Keratinocyte (primary cell): ENCODE data around the gene KSR2. TPM values are rescaled to one million over a fixed set of nuclear protein-coding genes. Genes with fewer than 3 reads are reported as not detected.

Experiments used
- DNase-seq: peaks from one replicate; pipeline ENCODE4 v3.0.0-alpha.2; 2011; ENCODE audit warnings: low read depth, missing footprints, low spot score
- FAIRE-seq: peaks from 2 replicates; lab custom pipeline; 2011; peaks lifted over from hg19 to GRCh38; lab: Jason Lieb, UNC
- H2AFZ ChIP-seq: 2 replicates; pipeline ENCODE4 v1.6.0; 2012; ENCODE audit warnings: low read length, control low read depth, inconsistent platforms; ENCODE audit not compliant: control insufficient read depth
- H3K27ac ChIP-seq: 2 replicates; pipeline ENCODE4 v1.5.1; 2011; ENCODE audit warnings: low read length; ENCODE audit not compliant: control insufficient read depth, insufficient read depth
- H3K27me3 ChIP-seq: 3 replicates; pipeline ENCODE4 v1.6.0; 2011; ENCODE audit warnings: low read length; ENCODE audit not compliant: control insufficient read depth, insufficient read depth; ENCODE audit errors: extremely low read depth
- H3K36me3 ChIP-seq, 2 experiments: 2 replicates in 1 of 2; 3 replicates in 1 of 2; pipeline ENCODE4 v1.5.1; 2011; ENCODE audit warnings: low read length in 2 of 2, mild to moderate bottlenecking in 1 of 2; ENCODE audit not compliant: control insufficient read depth in 2 of 2, insufficient read depth in 2 of 2; ENCODE audit errors: extremely low read depth in 1 of 2
- H3K4me1 ChIP-seq: 3 replicates; pipeline ENCODE4 v1.5.1; 2011; ENCODE audit warnings: low read length; ENCODE audit not compliant: control insufficient read depth, insufficient read depth; ENCODE audit errors: extremely low read depth
- H3K4me2 ChIP-seq: 3 replicates; pipeline ENCODE4 v1.6.0; 2011; ENCODE audit warnings: low read depth, low read length; ENCODE audit not compliant: control insufficient read depth, insufficient read depth; ENCODE audit errors: extremely low read depth
- H3K4me3 ChIP-seq, 3 experiments: fragments of 200-600 bp in 1 of 3; sonication (generic) in 1 of 3; 2 replicates in 2 of 3; 3 replicates in 1 of 3; pipeline ENCODE4 v1.5.1; 2011 to 2016; ENCODE audit warnings: low read length in 3 of 3, mild to moderate bottlenecking in 3 of 3, control low read depth in 2 of 3, inconsistent platforms in 1 of 3, low read depth in 1 of 3, mixed read lengths in 1 of 3, mixed run types in 1 of 3, moderate library complexity in 1 of 3; ENCODE audit not compliant: control insufficient read depth in 2 of 3, insufficient read depth in 2 of 3; ENCODE audit errors: extremely low read depth in 1 of 3
- H3K79me2 ChIP-seq: 2 replicates; pipeline ENCODE4 v1.6.0; 2012; ENCODE audit warnings: low read length; ENCODE audit not compliant: control insufficient read depth, insufficient read depth
- H3K9ac ChIP-seq: 3 replicates; pipeline ENCODE4 v1.6.0; 2011; ENCODE audit warnings: low read length; ENCODE audit not compliant: control insufficient read depth, insufficient read depth; ENCODE audit errors: extremely low read depth
- H3K9me1 ChIP-seq: 3 replicates; pipeline ENCODE4 v1.6.0; 2011; ENCODE audit warnings: low read length; ENCODE audit not compliant: control insufficient read depth, insufficient read depth; ENCODE audit errors: extremely low read depth
- H3K9me3 ChIP-seq: 2 replicates; pipeline ENCODE4 v1.5.1; 2012; ENCODE audit warnings: low read depth, low read length; ENCODE audit not compliant: control insufficient read depth
- H4K20me1 ChIP-seq: 3 replicates; pipeline ENCODE4 v1.6.0; 2011; ENCODE audit warnings: low read length; ENCODE audit not compliant: control insufficient read depth, insufficient read depth; ENCODE audit errors: extremely low read depth
- CTCF ChIP-seq, 3 experiments: IDR thresholded peaks in 1 of 3; conservative IDR thresholded peaks in 1 of 3; optimal IDR thresholded peaks in 1 of 3; 2 replicates in 2 of 3; 3 replicates in 1 of 3; pipeline versions ENCODE3 to v1.5.1; 2011; ENCODE audit warnings: low read length in 3 of 3, mild to moderate bottlenecking in 3 of 3, moderate library complexity in 2 of 3, control low read depth in 1 of 3, inconsistent platforms in 1 of 3; ENCODE audit not compliant: insufficient read depth in 2 of 3; ENCODE audit errors: extremely low read depth in 1 of 3
- EZH2 ChIP-seq: IDR thresholded peaks from one replicate; pipeline ENCODE4 v1.6.1; 2012; ENCODE audit warnings: inconsistent platforms, mild to moderate bottlenecking, low read length, moderate library complexity
- dilution Hi-C: fragments of 300-500 bp; cut with MboI; formaldehyde crosslinking; loops from one replicate; pipeline ENCODE4 v1.7.0; 2020; ENCODE audit warnings: low sequenced_read_pairs; ENCODE audit not compliant: extremely low pct_ligation_motif_present
- polyA plus RNA-seq, 5 experiments: library from polyadenylated mRNA; depleted of rRNA in 3 of 5; stranded (reverse) in 3 of 5; stranded (forward) in 1 of 5; unstranded in 1 of 5; fragments of >200 nt; gene quantifications; 1 replicate in 1 of 5; 2 replicates in 3 of 5; 3 replicates in 1 of 5; pipeline versions ENCODE4 v1.2.1 to v1.2.3, GENCODE V29; 2011 to 2012; ENCODE audit warnings: missing spikeins in 2 of 5, low read depth in 1 of 5, low replicate concordance in 1 of 5

KSR2 gene
- polyA plus RNA-seq, 1 donor (not counting 4 experiments of a cell fraction or from before 2014, with no cell fraction given) = 0.01 TPM

- Histone ChIP-seq H2AFZ (peak overlapping the region; percentile 61), H3K79me2 (no peaks in the 10 kb centered on the region), H3K9me1 (no peaks in the 10 kb centered on the region), H3K27me3 (peaks cover 4% of the 10 kb centered on the region), H3K27ac (no peak overlapping the region), H3K9me3 (no peaks in the 10 kb centered on the region), H3K4me1 (peaks cover 2% of the 10 kb centered on the region), H3K4me2 (peak overlapping the region; percentile 29), H4K20me1 (no peaks in the 10 kb centered on the region), H3K4me3 (no peak overlapping the region), H3K36me3 (no peaks in the 10 kb centered on the region), H3K9ac (no peak overlapping the region)
- dilution Hi-C loops = loop anchor here (10.0 to 25.0 kb wide), 2 partner anchors 475 to 602 kb away; partner anchors contain the start of gene NOS1
- TF ChIP-seq CTCF (optimal IDR thresholded peaks at IDR 0.05 in 1 of 3, IDR thresholded peaks at IDR 0.05 in 1 of 3, conservative IDR thresholded peaks at IDR 0.05 in 1 of 3; ENCODE audit: extremely low read depth in 1 of 3, insufficient read depth in 2 of 3, low read length in 3 of 3) (peak; percentile 97 to 99 (median 97)), EZH2 (no peak)
- FAIRE-seq (peak; percentile 90), DNase-seq (no peak)
These were observed 131.6 kb downstream of the KSR2 start for GRCh38 chr12:117836999-117837736.

GRCh38 chr12:117836476-117836875, 132.3 kb downstream of the KSR2 start:
- no peak overlapping the region for H3K9ac ChIP-seq
- no peak for FAIRE-seq
- H3K27me3 ChIP-seq = peaks cover 4% of the 10 kb centered on the region

More at GRCh38 chr12:117836476-117836875, 132.3 kb downstream of the KSR2 start:
- no peaks in the 10 kb centered on the region for H3K9me3 ChIP-seq
- H3K4me3 ChIP-seq = no peak overlapping the region
- no peak overlapping the region for H3K27ac ChIP-seq
- no peak overlapping the region for H3K4me2 ChIP-seq
- H3K4me1 ChIP-seq = peaks cover 2% of the 10 kb centered on the region
- no peak for DNase-seq
- TF ChIP-seq CTCF (optimal IDR thresholded peaks at IDR 0.05 in 1 of 3, IDR thresholded peaks at IDR 0.05 in 1 of 3, conservative IDR thresholded peaks at IDR 0.05 in 1 of 3; ENCODE audit: extremely low read depth in 1 of 3, insufficient read depth in 2 of 3, low read length in 3 of 3) (no peak), EZH2 (no peak)
- H3K79me2 ChIP-seq = no peaks in the 10 kb centered on the region
- no peaks in the 10 kb centered on the region for H3K9me1 ChIP-seq
- H2AFZ ChIP-seq = no peak overlapping the region
- no peaks in the 10 kb centered on the region for H4K20me1 ChIP-seq
- no peaks in the 10 kb centered on the region for H3K36me3 ChIP-seq
- dilution Hi-C loops = loop anchor here (10.0 to 25.0 kb wide), 2 partner anchors 474 to 602 kb away; partner anchors contain the start of gene NOS1
